GM12874 (cell line): ENCODE results near the gene BACH1.

Experiments used
- TF ChIP-seq, protein P1 (sequence below): IDR thresholded peaks from 2 replicates; pipeline ENCODE4 v1.5.1; 2011; ENCODE audit warnings: low read depth, mild to moderate bottlenecking, control low read depth, low read length, moderate library complexity; ENCODE audit not compliant: insufficient read depth

Gene BACH1

DNA sequence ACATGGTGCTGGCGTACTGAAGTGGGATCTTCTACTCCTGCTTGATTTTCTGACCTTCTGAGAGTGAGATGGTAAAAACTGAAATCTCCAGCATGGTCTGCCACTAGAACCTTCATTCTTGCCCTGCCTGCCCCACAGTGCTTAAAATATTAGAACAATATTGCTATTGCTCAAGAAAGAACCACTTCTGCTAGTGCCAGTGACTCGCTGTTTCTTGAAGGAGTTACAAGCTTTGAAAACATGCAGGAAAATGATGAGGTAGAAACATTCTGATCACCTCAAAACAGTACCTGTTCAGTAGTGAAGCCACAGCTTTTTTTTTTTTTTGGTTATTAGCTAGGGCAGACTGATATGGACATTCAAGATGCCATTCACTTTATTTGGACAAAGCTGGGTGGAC lies 95.3 kb downstream of the BACH1 start:
- TF ChIP-seq, protein P1, sequence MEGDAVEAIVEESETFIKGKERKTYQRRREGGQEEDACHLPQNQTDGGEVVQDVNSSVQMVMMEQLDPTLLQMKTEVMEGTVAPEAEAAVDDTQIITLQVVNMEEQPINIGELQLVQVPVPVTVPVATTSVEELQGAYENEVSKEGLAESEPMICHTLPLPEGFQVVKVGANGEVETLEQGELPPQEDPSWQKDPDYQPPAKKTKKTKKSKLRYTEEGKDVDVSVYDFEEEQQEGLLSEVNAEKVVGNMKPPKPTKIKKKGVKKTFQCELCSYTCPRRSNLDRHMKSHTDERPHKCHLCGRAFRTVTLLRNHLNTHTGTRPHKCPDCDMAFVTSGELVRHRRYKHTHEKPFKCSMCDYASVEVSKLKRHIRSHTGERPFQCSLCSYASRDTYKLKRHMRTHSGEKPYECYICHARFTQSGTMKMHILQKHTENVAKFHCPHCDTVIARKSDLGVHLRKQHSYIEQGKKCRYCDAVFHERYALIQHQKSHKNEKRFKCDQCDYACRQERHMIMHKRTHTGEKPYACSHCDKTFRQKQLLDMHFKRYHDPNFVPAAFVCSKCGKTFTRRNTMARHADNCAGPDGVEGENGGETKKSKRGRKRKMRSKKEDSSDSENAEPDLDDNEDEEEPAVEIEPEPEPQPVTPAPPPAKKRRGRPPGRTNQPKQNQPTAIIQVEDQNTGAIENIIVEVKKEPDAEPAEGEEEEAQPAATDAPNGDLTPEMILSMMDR, result no peak
